Stimulated activated naive CD8-positive, alpha-beta T cell treated with anti-CD3 and anti-CD28 coated beads, Interleukin-15, Interleukin-2, amounts not matched to agents 100 U/mL and 50 U/mL, for 24 hours (primary cell): ENCODE data around the gene BMPR1B.

ENCODE experiments used
- ATAC-seq: fragments of 150-1000 bp; cut with Tn5 transposase; one replicate; pipeline ENCODE4 v1.10.0; 2021
- DNase-seq: peaks from one replicate; pipeline ENCODE4 v3.0.0; 2021

BMPR1B gene

DNA sequence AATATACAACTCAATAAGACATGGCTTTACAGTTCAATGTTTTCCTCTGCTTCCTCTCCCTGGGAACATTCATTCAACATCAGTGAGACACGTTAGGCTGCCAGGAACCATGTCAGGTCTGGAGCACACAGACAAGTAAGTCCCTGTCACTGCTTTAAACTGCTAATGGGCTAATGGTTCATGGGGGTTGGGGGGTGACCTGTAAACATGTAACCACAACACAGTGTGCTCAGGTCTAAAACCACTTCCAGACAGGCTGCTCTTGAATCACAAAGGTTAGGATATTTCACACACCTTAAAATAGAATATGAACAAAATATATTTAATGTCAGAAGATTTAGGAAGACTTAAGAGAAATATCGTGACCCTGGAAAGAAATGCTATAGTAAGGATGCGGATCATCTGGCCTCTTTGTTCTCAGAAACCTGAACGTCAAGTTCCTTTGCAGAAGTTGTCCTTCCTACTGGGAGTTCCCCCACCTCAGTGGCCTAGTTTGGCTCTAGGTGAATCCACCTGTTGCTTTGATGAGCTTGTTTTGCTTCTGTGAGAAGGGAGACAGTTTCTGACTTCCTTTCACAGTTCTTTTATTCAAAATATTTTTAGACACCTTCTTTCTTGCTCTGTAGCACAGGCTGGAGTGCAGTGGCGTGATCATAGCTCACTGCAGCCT lies 431.1 kb downstream of the BMPR1B start:
- no peak for DNase-seq
- ATAC-seq: no peak

- no peak for DNase-seq
- no peak for ATAC-seq
Measured at GRCh38 chr4:95190751-95191436, 433.1 kb downstream of the BMPR1B start.

DNA sequence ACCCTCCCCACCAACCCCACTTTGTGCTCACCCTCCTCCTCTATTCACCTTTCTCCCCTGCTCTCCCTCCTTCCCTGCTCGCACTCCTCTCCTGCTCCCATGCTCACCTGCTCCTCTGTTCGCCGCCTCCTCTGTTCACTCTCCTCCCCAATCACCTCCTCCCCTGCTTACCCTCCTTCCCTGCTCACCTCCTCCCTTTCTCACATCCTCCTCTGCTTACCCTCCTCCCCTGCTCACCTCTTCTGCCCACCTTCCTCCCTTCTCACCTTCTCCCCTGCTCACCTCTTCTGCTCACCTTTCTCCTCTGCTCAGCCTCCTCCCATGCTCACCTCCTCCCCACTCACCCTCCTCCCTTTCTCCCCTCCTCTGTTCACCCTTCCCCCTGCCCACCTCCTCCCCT lies 433.8 kb downstream of the BMPR1B start:
- ATAC-seq: no peak
- no peak for DNase-seq

- no peak for ATAC-seq
- no peak for DNase-seq
Measured at GRCh38 chr4:95193391-95194224, 435.9 kb downstream of the BMPR1B start.

DNA sequence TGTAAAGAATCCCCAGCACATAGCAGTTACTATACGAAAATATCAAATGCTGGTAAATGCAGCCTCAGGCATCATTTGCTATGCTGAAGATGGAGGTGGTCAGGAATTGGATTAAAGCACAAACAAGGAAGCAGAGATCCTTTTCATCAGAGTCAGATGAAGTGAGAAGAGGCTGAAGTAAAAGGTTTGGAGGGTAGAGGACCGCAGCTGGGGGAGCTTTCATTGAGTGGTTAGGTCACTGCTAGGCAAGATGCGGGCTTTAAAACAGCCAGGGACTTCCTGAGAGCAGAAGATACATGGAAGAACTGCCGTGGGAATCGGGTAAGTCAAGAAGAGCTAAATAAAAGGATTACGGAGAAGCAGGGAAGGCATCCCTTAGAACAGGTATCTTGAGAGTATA lies 439.6 kb downstream of the BMPR1B start:
- DNase-seq (no peak), ATAC-seq (no peak)

DNA sequence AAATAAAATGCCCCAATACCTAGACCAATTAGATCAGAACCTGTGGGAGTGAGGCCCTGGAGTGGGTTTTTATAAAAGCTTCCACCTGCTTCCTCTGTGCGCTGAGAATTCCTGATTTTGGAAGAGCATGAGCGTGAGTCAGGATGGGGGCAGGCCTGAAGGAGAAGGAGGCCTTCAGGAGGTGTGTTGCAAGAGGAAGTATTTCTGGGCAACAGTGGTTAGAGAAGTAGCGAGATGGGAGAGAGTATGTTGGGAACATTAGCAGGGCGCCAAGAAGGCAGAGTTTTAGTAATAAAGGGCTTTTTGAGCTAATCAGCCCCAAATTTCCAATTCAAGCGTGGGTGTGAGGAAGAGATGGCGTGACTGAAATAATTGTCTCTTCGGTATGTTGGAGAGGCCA lies 441.2 kb downstream of the BMPR1B start:
- ATAC-seq: no peak

DNA sequence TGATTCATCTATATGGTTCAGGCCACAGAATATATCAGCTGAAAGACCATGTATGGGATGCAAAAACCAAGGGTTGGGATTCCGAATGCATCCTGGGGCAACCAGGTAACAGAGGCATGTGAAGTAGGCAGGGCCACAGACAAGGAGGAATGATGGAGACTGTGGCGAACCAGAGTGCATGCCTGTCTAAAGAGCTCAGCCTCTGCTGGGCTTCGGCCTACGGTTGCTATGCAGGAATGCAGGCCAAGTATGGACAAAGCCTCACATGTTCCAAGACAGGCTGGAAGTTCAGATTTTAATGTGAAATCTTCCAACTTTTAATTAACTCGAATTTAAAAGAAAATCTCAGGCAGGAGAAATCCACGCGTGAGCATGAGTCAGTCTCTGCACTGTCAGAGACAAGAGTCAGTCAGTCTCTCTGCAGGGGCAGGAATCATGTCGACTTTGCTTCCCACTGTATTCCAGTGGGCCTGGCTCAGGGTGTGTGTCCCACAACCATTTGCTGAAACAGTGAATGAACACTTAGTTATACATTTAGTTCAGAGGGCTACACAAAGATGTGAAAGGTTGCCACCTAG lies 446.6 kb downstream of the BMPR1B start:
- no peak for DNase-seq

More for the DNA sequence above, 441.2 kb downstream of the BMPR1B start:
- no peak for DNase-seq

DNA sequence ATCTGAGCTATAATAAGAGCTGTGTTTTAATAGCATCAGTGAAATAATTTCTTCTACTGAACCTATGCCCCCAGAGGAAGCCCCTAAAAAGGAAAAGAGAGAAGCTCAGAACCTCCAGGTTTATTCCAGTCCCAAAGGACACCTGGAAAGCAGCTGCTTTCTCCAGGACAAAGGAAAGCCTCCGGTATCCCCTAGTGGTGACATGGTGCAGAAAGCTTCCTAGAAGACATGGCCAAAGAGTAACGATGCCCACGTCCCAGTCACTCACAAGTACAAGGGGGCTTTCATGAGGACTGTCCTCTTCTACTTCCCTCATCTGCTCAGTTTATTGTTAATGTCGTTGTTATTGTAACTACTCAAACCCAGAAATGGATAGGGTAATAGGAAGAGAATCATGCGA lies 447.1 kb downstream of the BMPR1B start:
- no peak for ATAC-seq

More for the DNA sequence above, 446.6 kb downstream of the BMPR1B start:
- no peak for ATAC-seq

More for the DNA sequence above, 447.1 kb downstream of the BMPR1B start:
- no peak for DNase-seq
